G401 (cell line): ENCODE measurements around the gene TPM4. TPM values are rescaled to one million over a fixed set of nuclear protein-coding genes. Genes with fewer than 3 reads are reported as not detected.
A peak's percentile ranks its signal among the peaks of the same experiment; 100 is the strongest.
"Not testable (repeated sequence)": the region's sequence is repeated elsewhere in the genome, so short reads cannot be mapped to it uniquely, and the experiment has no call there.

Source experiments
- DNase-seq: peaks from one replicate; pipeline ENCODE4 v3.0.0-alpha.2; 2015; ENCODE audit warnings: low spot score
- in situ Hi-C: cut with HindIII; loops from 2 replicates; pipeline ENCODE4 v1.10.0; 2016; ENCODE audit warnings: low sequenced_read_pairs, mixed read lengths
- total RNA-seq: library from RNA; depleted of rRNA; stranded (reverse); fragments of >200 nt; shearing (Covaris generic); gene quantifications from 2 replicates; pipeline ENCODE4 v1.2.3, GENCODE V29; 2014; rRNA removed

TPM4 gene
- 367 and 385 TPM in 2 replicates for total RNA-seq

GRCh38 chr19:16076154-16076957, at the start of gene TPM4:
Gene TPM4 (plus strand): TSS chr19:16076495. CDS start chr19:16076566, 71 bp downstream.
- in situ Hi-C loops = no loop called here
- peak; percentile 78 for DNase-seq

GRCh38 chr19:16026756-16027155, 49.5 kb upstream of the TPM4 start:
- in situ Hi-C loops = no loop called here
- DNase-seq = no peak

DNA sequence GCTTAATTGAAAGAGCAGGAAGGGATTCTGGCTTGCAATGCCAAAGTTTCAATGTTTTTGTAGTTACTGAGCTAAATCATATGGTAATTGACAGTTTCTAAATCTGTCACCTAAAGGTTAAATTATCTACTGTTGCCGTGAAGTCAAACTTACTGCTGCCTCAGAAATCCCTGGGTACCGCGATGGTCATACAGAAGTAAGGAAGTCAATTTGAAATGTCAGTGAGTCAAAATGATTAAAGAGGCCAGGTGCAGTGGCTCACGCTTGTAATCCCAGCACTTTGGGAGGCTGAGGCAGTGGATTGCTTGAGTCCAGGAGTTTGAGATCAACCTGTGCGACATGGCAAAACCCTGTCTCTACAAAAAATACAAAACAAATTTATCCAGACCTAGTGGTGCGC, 48.8 kb upstream of the TPM4 start:
- in situ Hi-C loops = no loop called here
- DNase-seq = no peak

DNA sequence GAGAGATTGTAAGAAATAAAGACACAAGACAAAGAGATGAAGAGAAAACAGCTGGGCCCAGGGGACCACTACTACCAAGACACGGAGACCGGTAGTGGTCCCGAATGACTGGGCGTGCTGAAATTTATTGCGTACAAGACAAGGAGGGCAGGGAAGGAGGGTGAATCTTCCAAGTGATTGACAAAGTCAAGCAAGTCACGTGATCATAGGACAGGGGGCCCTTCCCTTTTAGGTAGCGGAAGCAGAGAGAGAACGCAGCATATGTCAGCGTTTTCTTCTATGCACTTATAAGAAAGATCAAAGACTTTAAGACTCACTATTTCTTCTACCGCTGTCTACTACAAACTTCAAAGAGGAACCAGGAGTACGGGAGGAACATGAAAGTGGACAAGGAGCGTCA, 46.1 kb upstream of the TPM4 start:
- DNase-seq, in situ Hi-C loops: not testable (repeated sequence)

DNA sequence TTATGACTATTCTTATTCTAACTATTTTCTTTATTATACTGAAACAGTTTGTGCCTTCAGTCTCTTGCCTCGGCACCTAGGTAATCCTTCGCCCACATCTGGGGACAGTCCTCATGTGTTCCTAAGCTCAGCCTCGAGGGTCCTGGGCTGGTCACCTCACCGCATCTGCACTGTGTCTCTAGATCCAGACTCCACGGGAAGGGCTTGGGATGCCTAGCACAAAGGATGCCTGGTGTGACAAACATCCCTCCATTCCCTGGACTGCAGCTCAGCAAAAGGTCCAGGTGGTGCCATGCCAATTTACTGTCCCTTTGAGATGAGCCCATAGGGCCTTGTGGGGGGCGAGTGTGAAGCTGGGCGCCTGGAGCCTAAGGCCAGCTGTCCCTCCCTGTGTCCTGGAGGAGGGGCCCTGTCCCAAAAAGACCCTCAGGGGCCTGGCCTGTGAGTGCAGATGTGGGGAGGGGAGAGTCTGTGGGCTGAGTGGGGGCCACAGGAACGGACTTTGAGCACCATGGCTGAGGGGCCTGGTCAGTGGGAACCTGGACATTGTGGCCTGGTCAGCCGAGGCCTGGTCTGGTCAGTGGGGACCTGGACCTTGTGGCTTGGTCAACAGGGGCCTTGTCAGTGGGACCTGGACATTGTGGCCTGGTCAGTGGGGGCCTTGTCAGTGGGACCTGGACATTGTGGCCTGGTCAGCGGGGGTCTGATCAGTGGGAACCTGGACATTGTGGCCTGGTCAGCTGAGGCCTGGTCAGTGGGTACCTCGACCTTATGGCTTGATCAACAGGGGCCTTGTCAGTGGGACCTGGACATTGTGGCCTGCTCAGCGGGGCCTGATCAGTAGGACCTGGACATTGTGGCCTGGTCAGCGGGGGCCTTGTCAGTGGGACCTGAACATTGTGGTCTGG, 45.1 kb upstream of the TPM4 start:
- in situ Hi-C loops = no loop called here
- DNase-seq = no peak

GRCh38 chr19:16031872-16032200, 44.5 kb upstream of the TPM4 start:
- DNase-seq = no peak
- in situ Hi-C loops = no loop called here

DNA sequence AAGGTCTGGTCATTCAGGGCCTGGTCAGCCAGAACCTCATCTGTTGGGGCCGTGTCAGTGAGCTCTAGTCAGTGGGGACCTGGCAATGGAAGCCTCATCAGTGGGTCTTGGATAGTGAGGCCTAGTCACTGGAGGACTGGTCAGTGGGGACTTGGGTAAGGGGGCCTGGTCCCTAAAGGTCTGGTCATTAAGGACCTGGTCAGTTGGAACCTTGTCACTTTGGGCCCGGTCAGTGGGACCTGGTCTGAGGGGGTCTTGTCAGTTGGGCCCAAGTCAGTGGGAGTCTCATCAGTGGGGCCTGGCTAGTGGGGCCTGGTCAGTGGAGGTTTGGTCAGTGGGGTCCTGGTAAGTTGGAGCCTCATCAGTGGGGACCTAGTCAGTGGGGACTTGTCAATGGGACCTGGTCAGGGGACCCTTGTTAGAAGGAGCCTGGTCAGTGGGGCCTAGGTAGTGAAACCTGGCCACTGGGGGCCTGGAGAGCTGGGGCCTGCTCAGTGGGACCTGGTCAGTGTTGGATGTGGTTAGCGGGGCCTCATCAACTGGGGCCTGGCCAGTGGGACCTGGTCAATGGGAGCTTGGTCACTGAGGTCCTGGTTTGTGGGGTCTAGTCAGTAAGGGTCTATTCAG, 43.7 kb upstream of the TPM4 start:
- DNase-seq = no peak
- in situ Hi-C loops = no loop called here

DNA sequence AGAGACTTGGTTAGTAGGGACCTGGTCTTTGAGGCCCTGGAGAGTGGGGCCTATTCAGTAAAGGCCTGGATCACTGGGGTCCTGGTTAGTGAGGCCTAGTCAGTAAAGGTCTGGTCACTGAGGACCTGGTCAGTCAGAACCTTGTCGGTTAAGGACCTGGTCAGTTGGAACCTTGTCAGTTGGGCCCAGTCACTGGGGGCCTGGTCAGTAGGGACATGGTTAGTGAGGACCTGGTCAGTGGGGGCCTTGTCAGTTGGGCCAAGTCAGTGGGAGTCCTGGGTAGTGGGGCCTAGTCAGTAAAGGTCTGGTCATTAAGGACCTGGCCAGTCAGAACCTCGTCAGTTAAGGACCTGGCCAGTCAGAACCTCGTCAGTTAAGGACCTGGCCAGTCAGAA, 43.2 kb upstream of the TPM4 start:
- in situ Hi-C loops = no loop called here
- DNase-seq = no peak

- DNase-seq = no peak
- in situ Hi-C loops = no loop called here
These were observed 42.6 kb upstream of the TPM4 start for GRCh38 chr19:16033721-16034120.

DNA sequence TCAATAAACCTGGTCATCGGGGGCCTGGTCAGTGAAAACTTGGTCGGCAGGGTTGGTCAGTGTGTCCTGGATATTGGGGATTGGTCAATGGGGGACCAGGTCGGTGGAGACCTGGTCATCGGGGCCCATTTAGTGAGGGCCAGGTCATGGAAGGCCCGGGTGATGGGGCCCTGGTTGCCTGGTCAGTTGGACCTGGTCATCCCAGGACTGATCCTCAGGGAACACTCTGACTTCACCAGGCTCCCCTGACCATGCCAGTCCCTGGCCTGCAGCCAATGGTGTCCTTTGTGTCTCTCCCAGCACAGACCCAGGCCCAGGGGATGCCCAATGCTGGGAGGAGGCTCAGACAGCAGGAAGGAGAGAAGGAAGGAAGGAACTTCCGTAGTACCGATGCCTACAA, 42.1 kb upstream of the TPM4 start:
- in situ Hi-C loops = no loop called here
- no peak for DNase-seq

- DNase-seq = no peak
- in situ Hi-C loops = no loop called here
These were observed 41.2 kb upstream of the TPM4 start for GRCh38 chr19:16034958-16035560.

DNA sequence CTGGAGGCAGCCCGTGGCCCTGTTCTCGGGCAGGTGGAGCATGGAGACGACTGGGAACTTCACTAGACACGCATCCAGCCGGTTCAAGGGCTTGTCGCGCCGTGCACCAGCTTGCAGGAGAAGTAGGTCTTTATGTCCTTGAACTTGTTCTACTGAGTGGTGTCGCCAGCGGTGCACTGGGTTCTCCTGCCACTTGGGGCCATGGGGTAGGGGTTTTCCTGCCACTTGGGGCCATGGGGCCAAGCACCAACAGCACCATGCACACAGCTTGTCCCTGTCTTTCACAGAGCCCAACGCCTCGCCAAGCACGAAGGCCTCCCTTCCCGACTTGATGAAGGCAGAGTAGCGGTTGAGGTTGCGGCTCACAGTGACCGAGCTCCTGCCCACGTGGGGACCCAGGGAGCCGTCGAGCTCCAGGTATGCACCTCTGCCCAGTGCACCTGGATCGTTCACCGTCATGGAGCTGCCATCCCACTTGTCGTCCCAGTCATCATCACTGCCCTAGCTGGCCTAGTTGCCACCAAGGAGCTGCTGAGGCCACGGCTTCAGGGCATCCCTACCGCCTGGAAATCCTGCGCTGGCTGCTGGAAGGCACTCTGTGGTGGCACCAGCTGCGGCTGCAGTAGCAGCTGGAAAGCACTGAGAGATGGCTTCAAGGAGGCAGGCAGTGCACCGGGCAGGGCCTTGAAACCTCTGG, 40.5 kb upstream of the TPM4 start:
- in situ Hi-C loops = no loop called here
- no peak for DNase-seq

DNA sequence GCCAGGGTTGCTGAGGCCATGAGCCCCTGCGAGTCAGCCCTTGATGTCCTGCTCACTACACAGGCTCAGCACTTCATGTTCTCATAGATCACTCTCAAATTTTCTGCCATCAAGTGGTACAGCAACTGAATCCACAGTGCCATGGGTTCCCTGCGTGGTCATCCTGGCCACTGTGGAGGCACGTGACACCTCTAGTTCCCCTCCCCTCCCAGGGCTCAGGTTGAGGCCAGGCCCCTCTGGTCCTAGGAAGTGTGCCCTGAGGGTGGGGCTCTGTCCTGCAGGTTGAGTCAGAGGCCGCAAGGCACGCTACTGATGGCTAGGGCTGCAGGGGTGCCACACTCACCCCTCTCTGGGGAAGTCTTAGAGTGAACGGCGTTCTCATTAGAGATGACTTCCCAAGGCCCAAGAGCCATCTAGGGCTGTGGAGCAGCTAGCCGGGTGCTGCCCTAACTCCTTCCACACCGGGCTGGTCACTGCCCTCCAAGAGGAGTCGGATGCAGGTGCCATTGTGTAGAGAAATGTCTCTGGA, 39.8 kb upstream of the TPM4 start:
- in situ Hi-C loops = no loop called here
- DNase-seq = no peak

DNA sequence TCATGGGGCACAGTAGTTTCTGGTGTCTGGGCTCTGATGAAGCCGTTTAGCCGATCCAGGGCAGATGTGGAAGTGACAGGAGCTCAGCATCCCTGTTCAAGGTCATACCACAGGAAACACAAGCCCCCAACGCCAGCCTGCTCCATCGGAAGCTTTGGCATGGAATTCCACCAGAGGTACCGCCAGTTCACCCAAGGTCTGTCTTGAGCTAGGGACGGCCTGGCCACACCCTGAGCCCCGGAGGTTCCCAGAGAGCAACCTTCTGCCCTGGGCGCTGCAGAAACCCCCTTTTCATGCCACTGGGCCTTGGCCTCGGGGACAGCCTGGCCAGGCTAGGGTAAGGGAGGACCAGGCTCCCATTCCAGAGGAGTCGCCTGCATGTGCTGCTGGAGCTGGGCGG, 39.4 kb upstream of the TPM4 start:
- in situ Hi-C loops = no loop called here

DNA sequence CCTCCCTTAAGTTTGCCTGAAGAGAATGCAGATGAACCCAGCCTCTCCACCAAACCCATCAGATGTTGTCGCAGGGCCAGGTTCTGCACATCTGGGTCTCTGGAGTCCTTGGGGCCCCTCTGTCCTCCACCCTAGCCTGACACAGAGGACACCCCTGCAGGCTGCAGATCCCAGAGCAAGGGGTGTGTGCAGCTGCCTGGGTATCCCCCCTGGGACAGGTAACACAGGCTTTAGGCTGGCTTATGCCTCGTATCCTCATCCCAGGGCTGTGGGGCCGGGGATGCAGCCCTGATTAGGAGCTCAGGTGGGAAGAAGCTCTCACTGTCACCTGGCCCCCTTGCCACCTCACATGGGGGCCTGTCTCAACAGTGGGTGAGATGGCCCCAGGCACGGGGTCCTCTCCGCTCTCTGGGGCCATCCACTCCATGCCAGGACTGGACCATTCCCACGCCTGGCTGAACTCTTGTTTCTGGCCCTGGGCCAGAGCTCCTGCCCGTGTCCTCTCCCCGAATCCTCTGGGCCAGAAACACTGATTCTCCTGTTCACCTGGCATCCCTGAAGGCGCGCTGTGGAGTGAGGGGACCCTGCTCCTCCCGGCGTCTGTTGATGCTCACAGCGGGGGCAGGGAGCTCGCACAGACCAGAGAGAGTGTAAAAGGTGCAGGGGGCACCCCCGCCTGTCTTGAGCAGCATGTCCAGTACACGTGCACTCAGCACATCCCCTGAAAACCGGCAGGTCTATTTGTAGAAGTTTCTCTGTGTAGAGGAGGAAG, 38.7 kb upstream of the TPM4 start:
- no peak for DNase-seq
- in situ Hi-C loops = no loop called here

More for the DNA sequence above, 39.4 kb upstream of the TPM4 start:
- DNase-seq = no peak

GRCh38 chr19:16038196-16038695, 38.0 kb upstream of the TPM4 start:
- in situ Hi-C loops = no loop called here
- DNase-seq = no peak

GRCh38 chr19:16039081-16039480, 37.2 kb upstream of the TPM4 start:
- DNase-seq = no peak
- in situ Hi-C loops = no loop called here

DNA sequence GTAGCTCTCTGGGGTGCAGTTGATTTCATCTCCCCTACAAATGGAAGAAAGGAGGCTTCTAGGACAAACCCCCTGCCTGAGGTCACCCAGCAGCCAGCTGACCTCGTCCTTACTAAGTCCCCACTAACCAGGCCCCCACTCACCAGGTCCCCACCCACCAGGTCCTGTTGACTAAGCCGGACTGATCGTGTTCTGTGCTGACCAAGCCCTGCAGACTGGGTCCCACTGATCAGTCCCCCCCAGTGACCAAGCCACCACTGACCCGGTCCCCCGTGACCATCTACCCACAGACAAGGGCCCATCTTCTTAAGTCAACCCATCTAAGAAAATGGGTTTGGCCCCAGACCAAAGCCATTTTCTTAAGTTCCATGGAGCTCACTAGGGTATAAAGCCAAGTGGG, 36.8 kb upstream of the TPM4 start:
- in situ Hi-C loops = no loop called here
- DNase-seq = no peak
